GM12891 (cell line): ENCODE data around the gene STRADA.

Experiments used
- POLR2A ChIP-seq: IDR thresholded peaks from 2 replicates; pipeline ENCODE4 v1.6.1; 2011; ENCODE audit warnings: low read depth, low read length, control low read depth
- POLR2AphosphoS5 ChIP-seq: IDR thresholded peaks from 2 replicates; pipeline ENCODE4 v1.6.1; 2011; ENCODE audit warnings: low read depth, low read length, control low read depth

- no peak for TF ChIP-seq POLR2AphosphoS5
- no peak for TF ChIP-seq POLR2A
Measured at GRCh38 chr17:63692195-63692816, 49.3 kb downstream of the STRADA start.
